MM.1S (cell line): ENCODE data around the gene SCO1.

Experiments
- DNase-seq: peaks from one replicate; pipeline ENCODE4 v3.0.0-alpha.2; 2015
- H2AFZ ChIP-seq: fragments of 300-600 bp; sonication (generic); 2 replicates; pipeline ENCODE4 v1.6.0; 2016; ENCODE audit warnings: antibody characterized with exemption, low read length
- H3F3A ChIP-seq: fragments of 300-600 bp; sonication (generic); 2 replicates; pipeline ENCODE4 v1.6.1; 2016; ENCODE audit warnings: mild to moderate bottlenecking, antibody characterized with exemption, low read length, moderate library complexity, mixed read lengths; ENCODE audit not compliant: insufficient read depth
- H3K27ac ChIP-seq: fragments of 300-600 bp; sonication (generic); 2 replicates; pipeline ENCODE4 v1.5.1; 2016; ENCODE audit warnings: mild to moderate bottlenecking, low read length
- H3K27me3 ChIP-seq: fragments of 300-600 bp; sonication (generic); replicated peaks from 2 replicates; pipeline ENCODE4 v1.6.0; 2016; ENCODE audit warnings: low read length; ENCODE audit not compliant: insufficient read depth
- H3K36me3 ChIP-seq: fragments of 300-600 bp; sonication (generic); replicated peaks from 2 replicates; pipeline ENCODE4 v1.6.1; 2016; ENCODE audit warnings: mild to moderate bottlenecking, low read length, mixed read lengths; ENCODE audit not compliant: insufficient read depth
- H3K4me1 ChIP-seq: fragments of 300-600 bp; sonication (generic); 2 replicates; pipeline ENCODE4 v1.6.1; 2016; ENCODE audit warnings: low read length, mixed read lengths
- H3K4me2 ChIP-seq: fragments of 300-600 bp; sonication (generic); 2 replicates; pipeline ENCODE4 v1.6.0; 2016; ENCODE audit warnings: low read depth, low read length
- H3K4me3 ChIP-seq: fragments of 300-600 bp; sonication (generic); 2 replicates; pipeline ENCODE4 v1.5.1; 2016; ENCODE audit warnings: low read length, mixed read lengths
- H3K79me2 ChIP-seq: fragments of 300-600 bp; sonication (generic); 2 replicates; pipeline ENCODE4 v1.6.1; 2016; ENCODE audit warnings: mixed run types, low read length, mixed read lengths
- H3K9ac ChIP-seq: fragments of 300-600 bp; sonication (generic); 2 replicates; pipeline ENCODE4 v1.6.1; 2016; ENCODE audit warnings: low read length, mixed read lengths
- H3K9me2 ChIP-seq: fragments of 300-600 bp; sonication (generic); replicated peaks from 2 replicates; pipeline ENCODE4 v1.6.1; 2016; ENCODE audit warnings: mild to moderate bottlenecking, low read length, mixed read lengths; ENCODE audit not compliant: insufficient read depth
- H3K9me3 ChIP-seq: fragments of 300-600 bp; sonication (generic); replicated peaks from 2 replicates; pipeline ENCODE4 v1.6.1; 2016; ENCODE audit warnings: mild to moderate bottlenecking, low read length, mixed read lengths; ENCODE audit not compliant: insufficient read depth
- H4K20me1 ChIP-seq: fragments of 300-600 bp; sonication (generic); 2 replicates; pipeline ENCODE4 v1.6.1; 2016; ENCODE audit warnings: mild to moderate bottlenecking, low read length, moderate library complexity, mixed read lengths; ENCODE audit not compliant: insufficient read depth
- CTCF ChIP-seq: fragments of 300-600 bp; sonication (generic); IDR thresholded peaks from 2 replicates; pipeline ENCODE4 v1.5.1; 2016; ENCODE audit warnings: antibody characterized with exemption, low read length, mixed read lengths
- EZH2 ChIP-seq: fragments of 300-600 bp; sonication (generic); optimal IDR thresholded peaks from 2 replicates; pipeline ENCODE3; 2017; ENCODE audit warnings: low read depth, mild to moderate bottlenecking, antibody characterized with exemption, low read length, mixed read lengths
- EZH2phosphoT487 ChIP-seq: fragments of 300-600 bp; sonication (generic); IDR thresholded peaks from 2 replicates; pipeline ENCODE4 v1.6.1; 2018; ENCODE audit warnings: antibody characterized with exemption, low read length

The SCO1 gene

GRCh38 chr17:10725262-10725661 is 27.9 kb upstream of the SCO1 start:
- Histone ChIP-seq H3K27ac (no peak overlapping the region), H3F3A (no peaks in the 10 kb centered on the region), H3K9ac (no peak overlapping the region), H3K4me2 (no peak overlapping the region), H4K20me1 (no peaks in the 10 kb centered on the region), H3K27me3 (no peaks in the 10 kb centered on the region; the same call in 1 of the 2 replicates), H3K4me1 (no peaks in the 10 kb centered on the region), H3K36me3 (no peaks in the 10 kb centered on the region), H3K9me3 (no peaks in the 10 kb centered on the region), H2AFZ (no peak overlapping the region), H3K4me3 (no peak overlapping the region), H3K9me2 (no peaks in the 10 kb centered on the region), H3K79me2 (no peaks in the 10 kb centered on the region)
- DNase-seq = no peak
- no peak for TF ChIP-seq CTCF
- TF ChIP-seq EZH2phosphoT487 = no peak
- no peak for TF ChIP-seq EZH2

- H3K9me3 ChIP-seq = no peaks in the 10 kb centered on the region
- H4K20me1 ChIP-seq = no peaks in the 10 kb centered on the region
- no peaks in the 10 kb centered on the region for H3F3A ChIP-seq
- H3K4me1 ChIP-seq = no peaks in the 10 kb centered on the region
- H3K9me2 ChIP-seq = no peaks in the 10 kb centered on the region
- no peaks in the 10 kb centered on the region for H3K79me2 ChIP-seq
- H3K4me3 ChIP-seq = no peak overlapping the region
- no peak overlapping the region for H3K4me2 ChIP-seq
- no peaks in the 10 kb centered on the region; the same call in 1 of the 2 replicates for H3K27me3 ChIP-seq
- TF ChIP-seq EZH2phosphoT487 (no peak), EZH2 (no peak), CTCF (no peak)
- H3K36me3 ChIP-seq = no peaks in the 10 kb centered on the region
- no peak overlapping the region for H2AFZ ChIP-seq
- no peak overlapping the region for H3K9ac ChIP-seq
- no peak overlapping the region for H3K27ac ChIP-seq
- DNase-seq = no peak
Measured at GRCh38 chr17:10724546-10725195, 27.3 kb upstream of the SCO1 start.

- H3K9me2 ChIP-seq = no peaks in the 10 kb centered on the region
- no peaks in the 10 kb centered on the region for H3K79me2 ChIP-seq
- no peaks in the 10 kb centered on the region for H3K36me3 ChIP-seq
- no peak overlapping the region for H3K4me2 ChIP-seq
- no peak overlapping the region for H3K4me3 ChIP-seq
- H3K27me3 ChIP-seq = no peaks in the 10 kb centered on the region
- no peaks in the 10 kb centered on the region for H4K20me1 ChIP-seq
- no peaks in the 10 kb centered on the region for H3K9me3 ChIP-seq
- H3K4me1 ChIP-seq = no peaks in the 10 kb centered on the region
- no peak for DNase-seq
- no peak overlapping the region for H3K9ac ChIP-seq
- H3K27ac ChIP-seq = no peak overlapping the region
- H2AFZ ChIP-seq = no peak overlapping the region
- H3F3A ChIP-seq = no peaks in the 10 kb centered on the region
- TF ChIP-seq EZH2 (no peak), CTCF (no peak), EZH2phosphoT487 (no peak)
Measured at GRCh38 chr17:10718547-10718946, 21.2 kb upstream of the SCO1 start.
